ACC112 (cell line): ENCODE results near the gene CXXC1.
A peak's percentile ranks its signal among the peaks of the same experiment; 100 is the strongest.
"Not testable (repeated sequence)": the region's sequence is repeated elsewhere in the genome, so short reads cannot be mapped to it uniquely, and the experiment has no call there.

Source experiments
- H2AFZ ChIP-seq: fragments of 200-600 bp; sonication (generic); one replicate; pipeline ENCODE4 v1.6.0; 2017; ENCODE audit warnings: antibody characterized with exemption, low read length; ENCODE audit not compliant: unreplicated experiment
- H3K27ac ChIP-seq: fragments of 200-600 bp; sonication (generic); 2 replicates; pipeline ENCODE4 v1.5.1; 2014; ENCODE audit warnings: low read depth, mild to moderate bottlenecking, antibody characterized with exemption, low read length, moderate library complexity
- H3K27me3 ChIP-seq: fragments of 200-600 bp; sonication (generic); 2 replicates; pipeline ENCODE4 v1.6.1; 2014; ENCODE audit warnings: mild to moderate bottlenecking, antibody characterized with exemption, low read length, moderate library complexity, mixed read lengths; ENCODE audit not compliant: insufficient read depth
- H3K36me3 ChIP-seq: fragments of 200-600 bp; sonication (generic); 2 replicates; pipeline ENCODE4 v1.6.1; 2016; ENCODE audit warnings: mild to moderate bottlenecking, antibody characterized with exemption, low read length, moderate library complexity, mixed read lengths; ENCODE audit not compliant: insufficient read depth
- H3K4me1 ChIP-seq: fragments of 200-600 bp; sonication (generic); one replicate; pipeline ENCODE4 v1.6.1; 2016; ENCODE audit warnings: low read length, mixed read lengths; ENCODE audit not compliant: insufficient read depth, unreplicated experiment, control insufficient read depth
- H3K4me3 ChIP-seq: fragments of 200-600 bp; sonication (generic); 2 replicates; pipeline ENCODE4 v1.5.1; 2014; ENCODE audit warnings: mild to moderate bottlenecking, low read depth, low read length
- H3K79me2 ChIP-seq: fragments of 200-600 bp; sonication (generic); one replicate; pipeline ENCODE4 v1.6.0; 2016; ENCODE audit warnings: low read length; ENCODE audit not compliant: control insufficient read depth, unreplicated experiment, insufficient read depth

CXXC1 gene

DNA sequence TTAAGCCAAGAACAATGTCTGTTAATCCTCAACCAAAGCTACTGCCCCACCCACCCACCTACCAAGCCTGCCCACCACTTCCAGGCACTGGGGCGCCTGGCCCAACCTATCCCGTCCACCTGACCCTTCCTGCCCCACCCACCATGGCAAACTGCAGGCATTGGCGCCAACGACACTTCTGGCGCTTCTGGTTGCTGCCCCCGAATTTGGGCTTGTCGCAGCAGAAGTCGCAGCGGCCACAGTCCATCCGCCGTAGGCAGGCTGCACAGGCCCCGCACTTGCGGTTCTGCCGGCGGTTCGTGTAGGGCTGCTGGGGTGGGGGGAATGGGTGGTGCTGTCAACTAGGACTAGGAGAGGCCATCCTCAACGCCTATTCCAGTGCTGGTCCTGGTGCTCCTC, 13.4 kb downstream of the CXXC1 start:
- H3K4me1 ChIP-seq: peaks cover 4% of the 10 kb centered on the region
- H3K27me3 ChIP-seq: no peaks in the 10 kb centered on the region
- H3K27ac ChIP-seq: no peak overlapping the region
- H3K79me2 ChIP-seq: peaks cover 6% of the 10 kb centered on the region
- H3K36me3 ChIP-seq: peaks cover 20% of the 10 kb centered on the region
- no peak overlapping the region for H3K4me3 ChIP-seq
- H2AFZ ChIP-seq: no peak overlapping the region

DNA sequence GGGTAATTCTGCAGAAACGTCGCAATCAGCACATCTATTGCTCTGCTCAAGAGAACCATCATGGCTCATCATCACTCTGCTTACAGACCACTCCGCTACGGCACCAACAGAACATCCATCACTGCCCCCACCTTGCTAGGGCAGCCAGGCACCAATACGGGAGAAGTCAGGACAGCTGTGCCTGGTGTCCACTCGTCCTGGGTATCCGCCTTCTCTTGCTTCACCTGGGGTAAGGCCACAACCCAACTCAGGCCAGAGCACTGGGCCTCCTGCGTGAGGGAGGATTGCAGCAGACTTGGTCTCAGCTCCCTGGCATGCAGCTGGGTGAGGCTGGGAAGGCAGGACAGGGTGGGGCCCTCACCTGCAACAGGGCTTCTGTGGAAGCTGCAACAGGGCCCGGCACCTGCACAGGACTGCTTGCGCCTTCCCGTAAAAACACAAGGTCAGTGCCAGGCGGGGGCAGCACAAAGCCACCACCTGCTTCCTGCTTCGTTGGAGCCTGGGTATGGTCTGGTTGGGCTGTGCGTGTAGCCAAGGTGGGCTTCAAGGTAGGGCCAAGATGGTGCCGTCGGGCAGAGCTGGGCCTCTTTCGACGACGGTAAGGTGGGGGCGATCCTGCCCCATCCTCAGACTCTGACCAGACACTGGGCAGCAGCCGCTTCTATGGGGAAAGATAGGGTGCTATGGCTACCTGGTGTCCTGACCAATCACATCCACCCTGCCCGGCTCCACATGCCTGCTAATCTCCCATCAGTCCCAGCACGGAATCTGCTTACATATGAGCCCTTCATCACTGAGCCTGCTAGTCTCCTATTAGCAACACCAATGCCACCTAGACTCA, 14.1 kb downstream of the CXXC1 start:
- no peak overlapping the region for H3K4me3 ChIP-seq
- no peaks in the 10 kb centered on the region for H3K27me3 ChIP-seq
- H2AFZ ChIP-seq: no peak overlapping the region
- H3K4me1 ChIP-seq: no peaks in the 10 kb centered on the region
- peaks cover 14% of the 10 kb centered on the region; the same call in 1 of the 2 replicates for H3K36me3 ChIP-seq
- no peaks in the 10 kb centered on the region for H3K79me2 ChIP-seq
- no peak overlapping the region for H3K27ac ChIP-seq

DNA sequence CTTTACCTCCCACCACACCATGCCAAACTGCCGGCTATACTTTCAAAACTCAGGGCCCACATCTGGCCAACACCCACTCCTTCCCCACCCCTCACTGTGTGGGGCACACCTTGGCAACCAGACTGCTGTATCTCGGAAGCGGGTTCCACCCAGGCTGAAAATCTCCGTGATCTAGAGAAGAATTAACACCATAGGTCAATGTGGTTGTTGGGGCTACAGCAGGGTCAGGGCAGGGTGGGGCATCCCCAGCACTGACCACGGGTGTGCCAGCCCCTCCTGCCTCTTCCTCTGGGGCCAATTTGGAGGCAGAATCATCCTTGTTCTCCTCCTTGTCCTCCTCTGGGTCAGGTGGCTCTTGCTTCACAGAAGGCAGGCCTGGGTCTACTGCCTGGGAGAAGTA, 14.9 kb downstream of the CXXC1 start:
- Histone ChIP-seq H3K4me1 (no peaks in the 10 kb centered on the region), H3K36me3 (peaks cover 14% of the 10 kb centered on the region; the same call in 1 of the 2 replicates), H3K4me3 (no peak overlapping the region), H3K79me2 (no peaks in the 10 kb centered on the region), H3K27ac (no peak overlapping the region), H3K27me3 (no peaks in the 10 kb centered on the region), H2AFZ (no peak overlapping the region)

DNA sequence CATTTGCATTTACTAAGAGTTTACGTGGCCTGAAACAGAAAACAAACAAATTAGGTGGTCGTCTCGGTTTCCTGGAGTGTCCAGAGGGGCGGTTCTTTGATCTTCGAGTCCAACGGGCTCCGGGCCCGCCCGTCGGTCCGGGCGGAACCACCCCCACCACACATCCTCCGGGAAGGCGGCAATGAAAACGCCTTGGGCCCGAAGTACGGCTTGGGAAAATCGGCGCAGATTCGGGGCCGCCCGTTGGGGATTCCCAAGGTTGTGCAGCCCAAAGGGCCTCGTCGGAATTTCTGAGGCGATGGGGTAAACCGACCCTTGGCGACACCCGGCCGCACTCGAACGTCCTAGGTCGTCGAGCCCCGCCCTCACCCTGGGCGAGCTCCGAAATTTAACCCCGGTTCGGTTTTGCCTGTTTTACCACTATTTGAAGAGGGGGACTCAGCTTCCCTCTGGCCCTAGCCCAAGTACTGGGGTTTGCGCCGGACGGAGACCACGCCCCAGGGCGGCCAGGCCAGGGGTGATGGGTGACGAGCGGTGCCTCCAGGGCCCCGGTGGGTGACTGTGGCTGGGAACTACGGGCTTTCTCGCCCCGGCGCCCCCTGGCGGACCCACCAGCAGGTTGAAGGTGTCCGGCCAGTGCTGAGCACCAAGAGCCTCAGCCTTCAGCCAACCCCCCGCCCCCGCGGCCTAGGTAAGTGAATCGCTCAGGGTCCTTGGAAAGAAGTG, 19.3 kb downstream of the CXXC1 start:
- peak overlapping the region; percentile 54 for H2AFZ ChIP-seq
- H3K27me3 ChIP-seq: no peaks in the 10 kb centered on the region
- H3K4me1 ChIP-seq: peaks cover 4% of the 10 kb centered on the region
- H3K27ac ChIP-seq: peak overlapping the region; percentile 61
- H3K4me3 ChIP-seq: peak overlapping the region; percentile 74
- H3K79me2 ChIP-seq: no peaks in the 10 kb centered on the region
- H3K36me3 ChIP-seq: no peaks in the 10 kb centered on the region

DNA sequence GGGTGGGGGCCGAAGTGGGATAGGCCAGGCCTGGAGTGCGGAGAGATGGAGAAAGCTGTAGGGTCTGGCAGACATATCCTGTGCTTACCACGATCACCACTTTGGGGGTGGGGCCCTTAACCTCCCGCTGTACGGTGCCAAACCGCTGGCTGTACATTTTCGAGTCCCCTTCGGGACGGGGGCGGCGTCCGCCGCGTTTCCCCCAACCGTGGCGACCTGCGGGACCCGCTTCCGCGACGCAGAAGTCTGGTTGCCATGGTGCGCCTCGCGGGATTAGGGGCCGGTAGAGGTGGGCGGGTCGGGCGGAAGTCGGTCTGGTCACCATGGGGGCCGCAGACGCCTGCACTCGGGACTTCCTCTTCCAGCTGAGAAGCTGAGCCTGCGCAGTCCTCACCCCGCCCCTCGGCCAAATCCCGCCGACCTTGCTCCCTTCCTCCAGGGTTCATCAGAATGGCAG, 21.2 kb downstream of the CXXC1 start, which contains the start of gene CFAP53:
Gene CFAP53, minus strand, starts transcription at position 248 of the 457 bp plus-strand sequence. Its CDS starts 91 bp downstream, at position 157.
- Histone ChIP-seq H3K27ac (no peak within 1 kb of the TSS), H3K36me3 (no peaks in the 10 kb centered on the region), H3K79me2 (no peaks in the 10 kb centered on the region), H3K4me1 (peaks cover 4% of the 10 kb centered on the region), H3K27me3 (peaks cover 7% of the 10 kb centered on the region), H3K4me3 (peak within 1 kb of the TSS; percentile 89), H2AFZ (peak within 1 kb of the TSS; percentile 76)

DNA sequence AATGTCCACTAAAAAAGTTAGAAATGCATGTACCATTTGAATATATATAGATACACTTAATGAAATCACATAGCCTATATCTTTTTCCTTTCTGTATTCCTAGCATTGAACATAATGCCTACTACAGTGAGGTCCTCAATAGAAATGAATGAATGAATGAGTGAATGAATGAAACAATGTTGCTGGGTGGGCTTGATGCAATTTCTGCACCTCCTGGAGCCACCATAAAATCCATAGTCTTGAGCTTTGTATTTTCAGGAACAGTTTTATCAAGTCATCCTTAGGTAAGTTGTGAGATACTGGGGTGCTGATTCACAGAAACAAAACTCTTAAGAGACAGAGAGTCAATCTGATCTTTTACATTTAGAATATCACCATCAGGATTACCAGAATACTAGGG, 24.5 kb downstream of the CXXC1 start:
- H3K36me3 ChIP-seq: no peaks in the 10 kb centered on the region
- H3K79me2 ChIP-seq: no peaks in the 10 kb centered on the region
- no peak overlapping the region for H3K27ac ChIP-seq
- peaks cover 4% of the 10 kb centered on the region for H3K4me1 ChIP-seq
- H3K4me3 ChIP-seq: no peak overlapping the region
- H3K27me3 ChIP-seq: peaks cover 7% of the 10 kb centered on the region
- no peak overlapping the region for H2AFZ ChIP-seq

DNA sequence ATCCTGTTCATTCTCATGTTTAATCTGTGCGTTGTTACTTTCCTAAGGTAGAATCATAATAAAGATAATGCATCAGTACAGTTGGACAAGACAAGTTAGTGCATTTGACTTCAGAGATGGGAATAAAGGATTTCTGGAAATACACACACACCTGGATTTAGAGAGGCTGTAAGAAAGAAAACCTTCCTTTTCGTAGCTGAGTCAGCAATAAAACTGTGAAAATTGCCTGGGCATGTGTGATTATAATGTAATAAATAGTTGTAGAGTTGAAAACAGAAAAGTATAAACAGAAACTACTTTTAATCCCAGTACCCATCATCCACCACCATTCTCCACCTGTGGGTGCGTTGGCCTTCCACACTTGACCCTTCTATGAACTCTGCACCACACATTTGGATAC, 36.6 kb downstream of the CXXC1 start:
- no peaks in the 10 kb centered on the region for H3K79me2 ChIP-seq
- no peaks in the 10 kb centered on the region for H3K4me1 ChIP-seq
- no peak overlapping the region for H3K27ac ChIP-seq
- H3K4me3 ChIP-seq: no peak overlapping the region
- H3K27me3 ChIP-seq: no peaks in the 10 kb centered on the region; the same call in 1 of the 2 replicates
- H2AFZ ChIP-seq: no peak overlapping the region
- H3K36me3 ChIP-seq: no peaks in the 10 kb centered on the region

DNA sequence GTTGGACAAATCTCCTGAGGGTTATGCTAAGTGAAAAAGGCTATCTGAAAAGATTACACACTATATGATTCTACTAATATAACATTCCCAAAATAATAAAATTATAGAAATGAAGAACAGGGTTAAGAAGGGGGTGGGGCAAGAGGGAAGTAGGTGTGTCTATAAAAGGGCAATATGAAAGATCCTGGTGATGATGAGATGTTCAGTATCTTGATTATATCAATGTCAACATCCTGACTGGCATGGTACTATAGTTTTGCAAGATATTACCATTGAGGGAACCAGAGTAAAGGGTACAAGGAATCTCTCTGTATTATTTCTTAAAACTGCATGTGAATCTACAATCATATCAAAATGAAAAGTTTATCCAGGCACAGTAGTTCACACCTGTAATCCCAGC, 37.9 kb downstream of the CXXC1 start:
- H3K27ac ChIP-seq: no peak overlapping the region
- H2AFZ ChIP-seq: no peak overlapping the region

DNA sequence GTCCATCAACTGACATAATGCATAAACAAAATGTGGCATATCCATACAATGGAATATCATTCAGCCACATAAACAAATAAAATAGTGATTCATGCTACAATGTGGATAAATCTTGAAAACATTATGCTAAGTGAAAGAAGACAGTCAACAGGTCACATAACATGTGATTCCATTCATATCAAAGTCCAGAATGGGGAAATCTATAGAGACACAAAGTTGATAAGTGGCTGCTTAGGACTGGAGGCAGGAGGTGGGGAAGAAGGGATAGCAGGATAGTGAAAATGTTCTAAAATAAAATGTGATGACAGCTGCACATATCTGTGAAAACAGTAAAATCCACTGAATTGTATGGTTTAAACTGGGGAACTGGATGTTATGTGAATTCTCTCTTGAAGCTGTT, 39.9 kb downstream of the CXXC1 start:
- no peak overlapping the region for H3K4me3 ChIP-seq
- H3K36me3 ChIP-seq: no peaks in the 10 kb centered on the region
- no peaks in the 10 kb centered on the region for H3K4me1 ChIP-seq
- no peaks in the 10 kb centered on the region for H3K79me2 ChIP-seq
- no peaks in the 10 kb centered on the region; the same call in 1 of the 2 replicates for H3K27me3 ChIP-seq
- no peak overlapping the region for H3K27ac ChIP-seq
- H2AFZ ChIP-seq: no peak overlapping the region

More for the DNA sequence above, 37.9 kb downstream of the CXXC1 start:
- Histone ChIP-seq H3K36me3 (no peaks in the 10 kb centered on the region), H3K4me3 (no peak overlapping the region), H3K27me3 (no peaks in the 10 kb centered on the region; the same call in 1 of the 2 replicates), H3K79me2 (no peaks in the 10 kb centered on the region), H3K4me1 (no peaks in the 10 kb centered on the region)

DNA sequence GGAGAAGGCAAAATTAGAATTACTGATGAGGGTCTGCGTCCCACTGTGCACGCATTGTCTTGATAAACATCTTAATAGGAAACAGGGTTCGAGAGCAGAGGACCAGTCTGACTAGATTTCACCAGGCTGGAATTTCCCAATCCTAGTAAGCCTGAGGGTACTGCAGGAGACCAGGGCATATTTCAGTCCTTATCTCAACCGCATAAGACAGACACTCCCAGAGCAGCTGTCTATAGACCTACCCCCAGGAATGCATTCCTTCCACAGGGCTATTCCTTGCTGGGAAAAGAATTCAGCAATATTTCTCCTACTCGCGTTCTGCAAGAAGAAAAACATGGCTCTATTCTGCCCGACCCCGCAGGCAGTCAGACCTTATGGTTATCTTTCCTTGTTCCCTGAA, 45.7 kb downstream of the CXXC1 start:
- not testable (repeated sequence) for H2AFZ ChIP-seq, H3K4me1 ChIP-seq, H3K79me2 ChIP-seq, H3K27ac ChIP-seq, H3K27me3 ChIP-seq, H3K36me3 ChIP-seq, H3K4me3 ChIP-seq
